ENCODE data around the gene NPEPPS. TPM values are rescaled to one million over a fixed set of nuclear protein-coding genes. Genes with fewer than 3 reads are reported as not detected.
"Not testable (repeated sequence)": the region's sequence is repeated elsewhere in the genome, so short reads cannot be mapped to it uniquely, and the experiment has no call there.

NPEPPS gene
- polyA plus RNA-seq, 2 donors: 110 to 115 TPM

DNA sequence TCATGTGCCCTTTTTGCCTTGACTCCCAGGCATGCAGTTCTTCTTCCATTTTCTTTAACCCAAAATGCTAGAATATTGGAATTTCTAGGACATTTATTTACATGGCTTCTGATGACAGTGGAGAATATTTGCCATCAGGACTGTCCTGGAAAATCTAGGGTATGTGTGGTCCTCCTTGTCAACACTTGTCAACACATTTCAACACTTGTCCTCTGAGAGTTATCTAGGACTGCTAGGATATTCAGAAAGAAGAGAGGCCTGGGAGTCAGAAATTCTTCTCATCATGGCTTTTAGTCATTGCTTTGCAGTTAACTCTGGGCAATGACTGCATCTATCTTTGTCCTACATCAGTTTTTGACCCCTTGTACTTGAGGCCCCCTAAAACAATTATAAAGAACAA lies 11.5 kb upstream of the NPEPPS start:
- H3K4me1 ChIP-seq (ENCODE audit: control insufficient read depth in 2 of 2, insufficient read depth in 2 of 2, low read length in 1 of 2); H3K27me3 ChIP-seq (ENCODE audit: control insufficient read depth in 1 of 2, insufficient read depth in 2 of 2, low read length in 2 of 2); H3K9me3 ChIP-seq (ENCODE audit: control insufficient read depth in 2 of 2, insufficient read depth in 1 of 2, low read depth in 1 of 2, low read length in 1 of 2); H3K4me3 ChIP-seq (ENCODE audit: low read depth in 1 of 2, low read length in 2 of 2); H3K36me3 ChIP-seq (ENCODE audit: control insufficient read depth in 2 of 2, insufficient read depth in 2 of 2, low read length in 1 of 2): not testable (repeated sequence)
- H3K27ac ChIP-seq (ENCODE audit: low read depth in 2 of 2, low read length in 1 of 2): peak overlapping the region in 1 of 2 donors; percentile 21

DNA sequence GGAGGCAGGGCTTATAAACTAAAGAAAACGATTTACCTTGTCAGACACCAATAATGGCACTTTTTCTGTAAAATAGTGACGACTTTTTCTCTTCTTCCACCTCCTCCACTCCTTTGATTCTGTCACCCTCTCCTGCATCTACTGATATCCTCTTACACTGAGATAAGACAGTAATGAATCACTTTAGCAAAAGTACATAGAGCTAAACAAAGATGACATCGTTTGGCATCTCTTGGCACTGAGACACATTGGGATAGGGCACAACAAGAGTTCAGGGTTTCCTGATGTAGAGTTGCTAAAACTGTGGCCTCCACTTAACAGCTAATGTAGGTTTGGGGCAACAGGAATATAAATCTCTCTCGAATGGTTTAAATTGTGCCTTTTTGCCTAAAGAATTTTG lies 10.6 kb upstream of the NPEPPS start:
- 64 to 75% methylated on average over 3 to 4 of the region's 4 CpGs for WGBS, 2 donors
- not testable (repeated sequence) for H3K27ac ChIP-seq (ENCODE audit: low read depth in 2 of 2, low read length in 1 of 2)

DNA sequence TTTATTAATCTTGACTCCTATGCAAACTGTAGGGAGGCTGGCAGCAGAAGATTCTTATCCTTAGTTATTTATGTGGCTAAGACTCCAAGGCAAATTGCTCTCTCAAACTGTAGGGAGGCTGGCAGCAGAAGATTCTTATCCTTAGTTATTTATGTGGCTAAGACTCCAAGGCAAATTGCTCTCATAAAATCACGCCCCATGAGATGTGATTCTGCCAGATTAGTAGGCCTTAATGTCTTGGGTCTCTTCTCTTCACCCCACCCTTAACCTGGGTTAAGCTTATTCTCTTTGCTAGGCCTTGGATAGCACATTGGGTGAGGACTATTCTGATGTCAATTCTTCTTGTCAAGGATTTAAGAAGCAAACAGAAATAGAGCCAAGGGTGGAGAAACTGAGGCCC lies 9.5 kb upstream of the NPEPPS start:
- H3K9me3 ChIP-seq (ENCODE audit: control insufficient read depth in 2 of 2, insufficient read depth in 1 of 2, low read depth in 1 of 2, low read length in 1 of 2); H3K27ac ChIP-seq (ENCODE audit: low read depth in 2 of 2, low read length in 1 of 2); H3K4me1 ChIP-seq (ENCODE audit: control insufficient read depth in 2 of 2, insufficient read depth in 2 of 2, low read length in 1 of 2); H3K27me3 ChIP-seq (ENCODE audit: control insufficient read depth in 1 of 2, insufficient read depth in 2 of 2, low read length in 2 of 2); H3K36me3 ChIP-seq (ENCODE audit: control insufficient read depth in 2 of 2, insufficient read depth in 2 of 2, low read length in 1 of 2); H3K4me3 ChIP-seq (ENCODE audit: low read depth in 1 of 2, low read length in 2 of 2): not testable (repeated sequence)
- 76 to 86% methylated on average over 1 of the region's 1 CpG for WGBS, 2 donors

More for the DNA sequence above, 10.6 kb upstream of the NPEPPS start:
- H3K4me1 ChIP-seq (ENCODE audit: control insufficient read depth in 2 of 2, insufficient read depth in 2 of 2, low read length in 1 of 2); H3K4me3 ChIP-seq (ENCODE audit: low read depth in 1 of 2, low read length in 2 of 2); H3K27me3 ChIP-seq (ENCODE audit: control insufficient read depth in 1 of 2, insufficient read depth in 2 of 2, low read length in 2 of 2); H3K36me3 ChIP-seq (ENCODE audit: control insufficient read depth in 2 of 2, insufficient read depth in 2 of 2, low read length in 1 of 2); H3K9me3 ChIP-seq (ENCODE audit: control insufficient read depth in 2 of 2, insufficient read depth in 1 of 2, low read depth in 1 of 2, low read length in 1 of 2): not testable (repeated sequence)

DNA sequence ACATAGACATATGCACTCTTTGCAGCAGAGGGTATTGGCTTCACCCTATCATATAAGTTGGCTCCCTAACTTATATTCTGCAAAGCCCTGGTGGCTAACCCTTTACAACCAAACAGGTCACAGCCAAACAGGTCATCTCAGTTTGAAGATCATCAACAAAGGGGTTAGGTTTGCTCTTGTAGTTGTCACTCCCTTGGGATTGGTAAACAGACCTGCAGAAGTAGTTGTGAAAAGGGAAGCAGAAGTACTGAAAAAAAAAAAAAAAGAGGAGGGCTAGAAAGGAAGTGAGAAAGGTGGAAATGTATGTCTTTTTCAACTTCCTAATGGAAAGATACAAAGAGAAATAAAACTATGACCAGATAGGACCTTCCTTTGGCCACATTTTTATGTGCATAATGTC lies 8.6 kb upstream of the NPEPPS start:
- not testable (repeated sequence) for H3K27ac ChIP-seq (ENCODE audit: low read depth in 2 of 2, low read length in 1 of 2); H3K4me1 ChIP-seq (ENCODE audit: control insufficient read depth in 2 of 2, insufficient read depth in 2 of 2, low read length in 1 of 2)

DNA sequence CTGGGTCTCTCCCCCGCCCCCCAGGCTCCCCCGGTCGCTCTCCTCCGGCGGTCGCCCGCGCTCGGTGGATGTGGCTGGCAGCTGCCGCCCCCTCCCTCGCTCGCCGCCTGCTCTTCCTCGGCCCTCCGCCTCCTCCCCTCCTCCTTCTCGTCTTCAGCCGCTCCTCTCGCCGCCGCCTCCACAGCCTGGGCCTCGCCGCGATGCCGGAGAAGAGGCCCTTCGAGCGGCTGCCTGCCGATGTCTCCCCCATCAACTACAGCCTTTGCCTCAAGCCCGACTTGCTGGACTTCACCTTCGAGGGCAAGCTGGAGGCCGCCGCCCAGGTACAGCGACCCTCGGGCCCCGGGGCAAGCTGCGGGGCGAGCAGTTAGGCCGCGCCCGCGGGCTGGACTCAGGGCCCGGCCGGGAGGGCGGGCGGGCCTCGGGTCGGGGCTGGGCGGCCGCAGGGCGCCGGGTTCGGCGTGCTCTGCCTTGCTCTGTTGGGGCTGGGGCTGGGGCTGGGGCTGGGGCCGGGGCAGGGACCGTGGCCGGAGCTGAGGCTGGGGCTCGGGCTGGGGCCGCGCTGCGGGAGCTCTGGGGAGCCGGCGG lies 419 bp downstream of the NPEPPS start:
- not testable (repeated sequence) for H3K27me3 ChIP-seq (ENCODE audit: control insufficient read depth in 1 of 2, insufficient read depth in 2 of 2, low read length in 2 of 2); H3K4me1 ChIP-seq (ENCODE audit: control insufficient read depth in 2 of 2, insufficient read depth in 2 of 2, low read length in 1 of 2); H3K9me3 ChIP-seq (ENCODE audit: control insufficient read depth in 2 of 2, insufficient read depth in 1 of 2, low read depth in 1 of 2, low read length in 1 of 2); H3K36me3 ChIP-seq (ENCODE audit: control insufficient read depth in 2 of 2, insufficient read depth in 2 of 2, low read length in 1 of 2)
- peak overlapping the region; percentile 90 to 95 for H3K27ac ChIP-seq (ENCODE audit: low read depth in 2 of 2, low read length in 1 of 2)
- WGBS, 2 donors: 1% methylated on average over 37 of the region's 61 CpGs; no CpG with 5 or more reads in 1 of the 2 donors
- peak overlapping the region; percentile 66 to 75 for H3K4me3 ChIP-seq (ENCODE audit: low read depth in 1 of 2, low read length in 2 of 2)

More for the DNA sequence above, 8.6 kb upstream of the NPEPPS start:
- H3K4me3 ChIP-seq (ENCODE audit: low read depth in 1 of 2, low read length in 2 of 2); H3K9me3 ChIP-seq (ENCODE audit: control insufficient read depth in 2 of 2, insufficient read depth in 1 of 2, low read depth in 1 of 2, low read length in 1 of 2); H3K27me3 ChIP-seq (ENCODE audit: control insufficient read depth in 1 of 2, insufficient read depth in 2 of 2, low read length in 2 of 2); H3K36me3 ChIP-seq (ENCODE audit: control insufficient read depth in 2 of 2, insufficient read depth in 2 of 2, low read length in 1 of 2): not testable (repeated sequence)

DNA sequence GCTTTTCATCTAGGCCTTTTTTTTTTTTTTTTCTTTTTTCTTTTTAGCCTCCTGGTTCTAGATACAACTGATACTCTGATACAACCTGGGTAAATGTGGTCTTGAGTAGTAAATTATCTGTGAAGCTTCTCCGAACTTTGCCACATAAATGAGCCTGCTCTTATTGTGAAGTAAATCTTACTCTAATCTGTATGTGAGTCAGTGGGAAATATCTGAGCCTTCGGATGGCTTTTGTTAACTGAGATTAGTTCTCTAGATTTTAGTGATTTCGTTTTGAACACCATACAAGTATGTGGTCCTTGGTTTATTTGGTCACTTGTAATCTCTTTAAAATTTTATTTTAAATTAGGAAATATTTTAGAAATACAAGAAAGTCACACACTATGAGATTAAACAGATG lies 8.2 kb downstream of the NPEPPS start:
- not testable (repeated sequence) for H3K4me3 ChIP-seq (ENCODE audit: low read depth in 1 of 2, low read length in 2 of 2); H3K9me3 ChIP-seq (ENCODE audit: control insufficient read depth in 2 of 2, insufficient read depth in 1 of 2, low read depth in 1 of 2, low read length in 1 of 2); H3K4me1 ChIP-seq (ENCODE audit: control insufficient read depth in 2 of 2, insufficient read depth in 2 of 2, low read length in 1 of 2); H3K27me3 ChIP-seq (ENCODE audit: control insufficient read depth in 1 of 2, insufficient read depth in 2 of 2, low read length in 2 of 2); H3K36me3 ChIP-seq (ENCODE audit: control insufficient read depth in 2 of 2, insufficient read depth in 2 of 2, low read length in 1 of 2)
- H3K27ac ChIP-seq (ENCODE audit: low read depth in 2 of 2, low read length in 1 of 2): peak overlapping the region in 1 of 2 donors; percentile 39
- WGBS, 2 donors: 50 to 54% methylated on average over 3 of the region's 3 CpGs

DNA sequence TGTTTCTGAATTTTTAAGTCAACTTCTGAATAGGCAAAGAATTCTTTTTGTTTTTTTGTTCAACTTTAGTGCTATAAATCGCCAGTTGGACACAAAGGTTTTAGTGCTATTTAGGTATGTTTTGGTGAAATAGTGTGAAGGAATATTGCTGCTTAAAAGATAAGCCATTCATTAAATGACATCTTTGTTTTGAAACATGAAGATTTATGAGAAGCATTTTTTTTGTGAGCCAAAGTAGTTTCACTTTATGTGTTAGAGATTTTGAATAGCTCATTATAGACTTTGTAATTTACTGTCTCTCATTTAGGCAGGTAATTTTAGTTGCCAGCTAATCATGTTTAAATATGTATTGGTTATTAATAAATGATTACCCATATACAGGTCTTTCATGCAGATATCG lies 10.8 kb downstream of the NPEPPS start:
- H3K36me3 ChIP-seq (ENCODE audit: control insufficient read depth in 2 of 2, insufficient read depth in 2 of 2, low read length in 1 of 2); H3K27ac ChIP-seq (ENCODE audit: low read depth in 2 of 2, low read length in 1 of 2); H3K4me1 ChIP-seq (ENCODE audit: control insufficient read depth in 2 of 2, insufficient read depth in 2 of 2, low read length in 1 of 2); H3K4me3 ChIP-seq (ENCODE audit: low read depth in 1 of 2, low read length in 2 of 2); H3K27me3 ChIP-seq (ENCODE audit: control insufficient read depth in 1 of 2, insufficient read depth in 2 of 2, low read length in 2 of 2); H3K9me3 ChIP-seq (ENCODE audit: control insufficient read depth in 2 of 2, insufficient read depth in 1 of 2, low read depth in 1 of 2, low read length in 1 of 2): not testable (repeated sequence)
- 95 to 97% methylated on average over 1 of the region's 2 CpGs for WGBS, 2 donors

DNA sequence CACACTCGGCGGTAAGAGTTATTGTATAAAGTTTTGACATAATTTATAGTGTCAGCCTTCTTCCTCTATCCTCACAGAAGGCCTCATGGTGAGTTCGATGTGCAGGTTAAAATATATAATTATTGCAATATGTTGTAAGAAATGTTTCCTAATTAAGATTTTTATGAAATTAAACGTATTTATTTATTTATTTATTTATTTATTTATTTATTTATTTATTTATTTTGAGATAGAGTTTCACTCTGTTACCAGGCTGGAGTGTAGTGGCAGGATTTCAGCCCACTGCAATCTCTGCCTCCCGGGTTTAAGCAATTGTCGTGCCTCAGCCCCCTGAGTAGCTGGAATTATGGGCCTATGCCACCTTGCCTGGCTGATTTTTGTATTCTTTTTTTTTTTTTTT lies 13.4 kb downstream of the NPEPPS start:
- WGBS, 2 donors: 91 to 95% methylated on average over 6 of the region's 6 CpGs
- H3K9me3 ChIP-seq (ENCODE audit: control insufficient read depth in 2 of 2, insufficient read depth in 1 of 2, low read depth in 1 of 2, low read length in 1 of 2); H3K36me3 ChIP-seq (ENCODE audit: control insufficient read depth in 2 of 2, insufficient read depth in 2 of 2, low read length in 1 of 2); H3K4me3 ChIP-seq (ENCODE audit: low read depth in 1 of 2, low read length in 2 of 2); H3K4me1 ChIP-seq (ENCODE audit: control insufficient read depth in 2 of 2, insufficient read depth in 2 of 2, low read length in 1 of 2); H3K27ac ChIP-seq (ENCODE audit: low read depth in 2 of 2, low read length in 1 of 2); H3K27me3 ChIP-seq (ENCODE audit: control insufficient read depth in 1 of 2, insufficient read depth in 2 of 2, low read length in 2 of 2): not testable (repeated sequence)

DNA sequence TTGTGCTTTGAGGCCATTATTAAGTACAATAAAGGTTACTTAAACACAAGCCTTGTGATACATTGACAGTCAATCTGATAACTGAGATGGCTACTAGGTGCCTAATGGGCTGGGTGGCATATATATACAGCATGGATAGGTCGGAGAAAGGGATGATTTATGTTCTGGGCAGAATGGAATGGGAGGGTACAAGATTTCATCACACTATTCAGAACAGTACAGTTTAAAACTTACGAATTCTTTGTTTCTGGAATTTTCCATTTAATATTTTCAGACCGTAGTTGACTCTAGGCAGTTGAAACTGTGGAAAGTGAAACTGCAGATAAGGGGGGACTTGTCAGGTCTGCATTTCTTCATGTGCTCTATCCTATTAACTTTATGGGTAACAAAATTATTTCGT lies 23.8 kb downstream of the NPEPPS start:
- not testable (repeated sequence) for H3K27me3 ChIP-seq (ENCODE audit: control insufficient read depth in 1 of 2, insufficient read depth in 2 of 2, low read length in 2 of 2); H3K36me3 ChIP-seq (ENCODE audit: control insufficient read depth in 2 of 2, insufficient read depth in 2 of 2, low read length in 1 of 2); H3K4me1 ChIP-seq (ENCODE audit: control insufficient read depth in 2 of 2, insufficient read depth in 2 of 2, low read length in 1 of 2); H3K4me3 ChIP-seq (ENCODE audit: low read depth in 1 of 2, low read length in 2 of 2); H3K9me3 ChIP-seq (ENCODE audit: control insufficient read depth in 2 of 2, insufficient read depth in 1 of 2, low read depth in 1 of 2, low read length in 1 of 2); H3K27ac ChIP-seq (ENCODE audit: low read depth in 2 of 2, low read length in 1 of 2)
- 75 to 81% methylated on average over 4 of the region's 4 CpGs for WGBS, 2 donors

DNA sequence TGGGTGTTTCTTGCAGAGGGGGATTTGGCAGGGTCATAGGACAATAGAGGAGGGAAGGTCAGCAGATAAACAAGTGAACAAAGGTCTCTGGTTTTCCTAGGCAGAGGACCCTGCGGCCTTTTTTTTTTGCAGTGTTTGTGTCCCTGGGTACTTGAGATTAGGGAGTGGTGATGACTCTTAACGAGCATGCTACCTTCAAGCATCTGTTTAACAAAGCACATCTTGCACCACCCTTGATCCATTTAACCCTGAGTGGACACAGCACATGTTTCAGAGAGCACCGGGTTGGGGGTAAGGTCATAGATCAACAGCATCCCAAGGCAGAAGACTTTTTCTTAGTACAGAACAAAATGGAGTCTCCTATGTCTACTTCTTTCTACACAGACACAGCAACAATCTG lies 25.2 kb downstream of the NPEPPS start:
- WGBS, 2 donors: 83 to 88% methylated on average over 3 of the region's 3 CpGs
- not testable (repeated sequence) for H3K4me3 ChIP-seq (ENCODE audit: low read depth in 1 of 2, low read length in 2 of 2); H3K27me3 ChIP-seq (ENCODE audit: control insufficient read depth in 1 of 2, insufficient read depth in 2 of 2, low read length in 2 of 2); H3K9me3 ChIP-seq (ENCODE audit: control insufficient read depth in 2 of 2, insufficient read depth in 1 of 2, low read depth in 1 of 2, low read length in 1 of 2); H3K4me1 ChIP-seq (ENCODE audit: control insufficient read depth in 2 of 2, insufficient read depth in 2 of 2, low read length in 1 of 2); H3K36me3 ChIP-seq (ENCODE audit: control insufficient read depth in 2 of 2, insufficient read depth in 2 of 2, low read length in 1 of 2); H3K27ac ChIP-seq (ENCODE audit: low read depth in 2 of 2, low read length in 1 of 2)
